NB4 (cell line): ENCODE data around the gene ZNF14.
"Not testable (repeated sequence)": the region's sequence is repeated elsewhere in the genome, so short reads cannot be mapped to it uniquely, and the experiment has no call there.

ENCODE experiments used
- DNase-seq: peaks from one replicate; pipeline ENCODE4 v3.0.0; 2010; ENCODE audit warnings: low read depth
- H3K4me3 ChIP-seq: one replicate; pipeline ENCODE4 v1.5.1; 2011; ENCODE audit warnings: mild to moderate bottlenecking, low read depth, low read length, moderate library complexity
- MYC ChIP-seq: IDR thresholded peaks from 2 replicates; pipeline ENCODE4 v1.6.1; 2011; ENCODE audit warnings: low read depth, low read length
- POLR2A ChIP-seq: IDR thresholded peaks from 2 replicates; pipeline ENCODE4 v1.6.1; 2011; ENCODE audit warnings: mild to moderate bottlenecking; ENCODE audit not compliant: insufficient read length; ENCODE audit errors: extremely low read depth
- TF ChIP-seq, protein P1 (sequence below): IDR thresholded peaks from 2 replicates; pipeline ENCODE4 v1.6.1; 2011; ENCODE audit warnings: low read depth, low read length
- TF ChIP-seq, protein P2 (sequence below): IDR thresholded peaks from one replicate; pipeline ENCODE4 v1.5.1; 2012; ENCODE audit warnings: low read depth, low read length

ZNF14 gene

DNA sequence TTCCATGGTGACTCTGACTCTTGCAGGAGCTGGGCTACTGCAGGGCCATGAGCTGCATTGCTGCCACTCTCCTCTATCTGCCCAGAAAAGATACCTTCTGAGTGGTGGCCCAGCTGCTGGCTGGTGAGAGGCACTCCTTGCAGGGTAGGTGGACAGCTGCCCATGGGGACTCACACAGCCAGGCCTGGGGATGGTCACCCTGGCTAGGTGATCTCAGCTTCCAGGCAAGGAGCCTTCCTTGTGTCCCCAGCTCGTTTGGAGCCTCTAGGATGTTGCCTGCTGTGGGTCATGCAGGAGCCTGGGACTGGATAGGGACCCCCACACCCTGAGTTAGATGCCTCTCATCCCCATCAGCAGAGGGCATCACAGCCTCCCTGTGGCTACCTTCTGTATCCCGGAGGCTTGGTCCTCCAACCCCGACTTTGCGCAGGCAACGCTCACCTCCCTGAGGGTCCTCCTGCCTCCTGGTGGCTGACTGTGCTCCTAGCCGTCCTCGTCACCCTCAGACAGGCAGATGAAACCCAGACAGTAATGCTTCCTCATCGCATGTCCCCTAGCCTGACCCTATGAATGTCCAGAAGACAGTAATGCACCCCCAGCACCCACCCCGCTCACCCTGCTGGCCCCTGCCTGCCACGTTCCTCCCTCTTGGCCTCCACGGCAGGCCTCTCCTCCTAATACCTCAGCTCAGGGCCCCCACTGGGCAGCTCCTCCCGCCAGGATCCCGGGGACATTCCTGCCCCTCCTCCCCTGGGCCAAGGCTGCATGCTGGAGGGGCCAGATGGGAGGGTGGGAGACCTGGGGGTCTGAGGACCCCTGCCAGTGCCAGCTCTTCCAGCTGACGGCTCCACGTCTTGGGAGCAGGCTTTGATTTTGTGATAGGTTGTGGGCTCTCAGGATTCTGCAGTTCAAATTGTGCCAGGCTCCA is 13.6 kb upstream of the ZNF14 start:
- TF ChIP-seq, protein P1, sequence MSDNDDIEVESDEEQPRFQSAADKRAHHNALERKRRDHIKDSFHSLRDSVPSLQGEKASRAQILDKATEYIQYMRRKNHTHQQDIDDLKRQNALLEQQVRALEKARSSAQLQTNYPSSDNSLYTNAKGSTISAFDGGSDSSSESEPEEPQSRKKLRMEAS, result no peak
- TF ChIP-seq MYC (no peak), POLR2A (no peak)
- TF ChIP-seq, protein P2, sequence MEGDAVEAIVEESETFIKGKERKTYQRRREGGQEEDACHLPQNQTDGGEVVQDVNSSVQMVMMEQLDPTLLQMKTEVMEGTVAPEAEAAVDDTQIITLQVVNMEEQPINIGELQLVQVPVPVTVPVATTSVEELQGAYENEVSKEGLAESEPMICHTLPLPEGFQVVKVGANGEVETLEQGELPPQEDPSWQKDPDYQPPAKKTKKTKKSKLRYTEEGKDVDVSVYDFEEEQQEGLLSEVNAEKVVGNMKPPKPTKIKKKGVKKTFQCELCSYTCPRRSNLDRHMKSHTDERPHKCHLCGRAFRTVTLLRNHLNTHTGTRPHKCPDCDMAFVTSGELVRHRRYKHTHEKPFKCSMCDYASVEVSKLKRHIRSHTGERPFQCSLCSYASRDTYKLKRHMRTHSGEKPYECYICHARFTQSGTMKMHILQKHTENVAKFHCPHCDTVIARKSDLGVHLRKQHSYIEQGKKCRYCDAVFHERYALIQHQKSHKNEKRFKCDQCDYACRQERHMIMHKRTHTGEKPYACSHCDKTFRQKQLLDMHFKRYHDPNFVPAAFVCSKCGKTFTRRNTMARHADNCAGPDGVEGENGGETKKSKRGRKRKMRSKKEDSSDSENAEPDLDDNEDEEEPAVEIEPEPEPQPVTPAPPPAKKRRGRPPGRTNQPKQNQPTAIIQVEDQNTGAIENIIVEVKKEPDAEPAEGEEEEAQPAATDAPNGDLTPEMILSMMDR, result no peak
- DNase-seq, result no peak
- H3K4me3 ChIP-seq, result no peak overlapping the region

DNA sequence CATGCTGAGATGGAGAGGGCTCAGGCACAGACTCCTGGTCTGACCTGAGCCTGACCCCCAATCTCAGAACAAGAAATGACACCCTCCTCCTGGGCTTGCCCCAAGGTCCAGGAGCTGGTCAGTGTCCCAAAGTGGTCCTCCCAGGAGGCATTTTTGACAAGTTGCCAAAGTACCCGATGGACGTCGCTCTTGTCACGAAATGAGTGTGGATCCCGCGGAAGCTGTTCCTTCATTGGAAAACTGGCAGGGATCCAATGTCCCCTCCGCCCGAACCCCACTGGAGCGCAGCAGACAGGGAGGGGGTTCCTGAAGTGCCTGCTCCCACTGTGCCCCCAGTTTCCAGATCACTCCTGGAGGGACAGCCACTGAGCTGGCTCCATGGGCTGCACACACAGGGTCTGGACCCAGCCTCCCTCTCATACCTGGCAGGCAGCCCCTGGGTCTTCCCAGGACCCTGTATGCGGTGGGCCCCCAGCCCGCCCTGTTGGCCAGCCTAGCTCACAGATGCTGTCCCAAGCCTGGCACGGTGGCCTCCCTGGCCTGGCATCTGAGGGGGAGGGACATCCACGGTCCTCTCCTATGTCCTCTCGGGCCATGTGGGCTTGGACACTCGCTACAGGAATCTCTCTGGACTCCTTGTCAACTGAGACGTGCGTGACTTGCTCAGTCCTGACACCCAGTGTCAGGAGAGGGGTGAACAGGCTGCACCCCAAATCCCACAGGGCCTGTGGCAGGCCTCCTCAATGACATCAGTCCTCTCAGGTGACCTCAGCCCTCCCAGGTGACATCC is 12.8 kb upstream of the ZNF14 start:
- DNase-seq, result no peak
- no peak overlapping the region for H3K4me3 ChIP-seq
- TF ChIP-seq, protein P1, result no peak
- TF ChIP-seq MYC (no peak), POLR2A (no peak)
- TF ChIP-seq, protein P2, result no peak

DNA sequence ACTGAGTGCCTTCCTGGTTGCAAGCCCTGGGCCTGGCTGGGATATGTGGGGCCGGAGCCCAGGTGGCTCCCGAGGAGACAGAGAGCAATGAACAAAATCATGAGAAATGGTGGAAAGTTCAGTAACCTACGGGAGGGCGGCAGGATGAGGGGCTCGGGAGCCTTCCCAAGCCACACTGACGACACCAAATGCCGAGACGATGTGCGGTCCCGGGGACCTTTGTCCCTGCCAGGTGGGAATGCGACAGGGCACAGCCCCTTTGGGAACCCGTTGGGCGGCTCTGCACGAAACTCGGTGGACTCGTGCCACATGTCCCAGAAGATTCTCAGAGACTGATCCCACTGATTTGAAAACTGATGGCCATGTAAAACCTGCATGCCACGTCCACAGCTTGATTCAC is 11.7 kb upstream of the ZNF14 start:
- TF ChIP-seq, protein P1, result no peak
- TF ChIP-seq, protein P2, result no peak
- TF ChIP-seq MYC, result no peak
- TF ChIP-seq POLR2A, result no peak
- DNase-seq, result no peak
- H3K4me3 ChIP-seq, result no peak overlapping the region

GRCh38 chr19:19743921-19744320 is 11.0 kb upstream of the ZNF14 start:
- H3K4me3 ChIP-seq, result not testable (repeated sequence)

DNA sequence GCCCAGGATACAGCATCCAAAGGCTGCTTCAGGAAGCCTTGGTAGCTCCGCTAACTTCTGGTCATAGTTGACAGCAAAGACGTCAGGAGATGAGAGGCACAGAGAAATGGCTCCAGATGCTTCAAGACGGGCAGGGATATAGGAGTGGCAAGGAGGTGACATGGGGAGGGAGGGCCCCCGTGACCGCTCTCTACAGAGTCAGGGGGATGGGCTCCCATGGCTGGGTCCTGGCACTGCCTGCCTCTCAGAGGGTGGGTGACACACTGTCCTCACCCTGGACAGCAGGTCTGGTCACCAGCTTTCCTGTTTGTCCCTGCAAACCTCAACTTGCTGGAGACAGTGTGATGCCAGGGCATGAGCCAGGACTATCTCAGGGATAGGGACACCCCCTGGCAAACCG is 10.3 kb upstream of the ZNF14 start:
- TF ChIP-seq, protein P2, result no peak
- TF ChIP-seq POLR2A, result no peak
- no peak for TF ChIP-seq MYC
- TF ChIP-seq, protein P1, result no peak
- H3K4me3 ChIP-seq, result no peak overlapping the region
- DNase-seq, result no peak

More at GRCh38 chr19:19743921-19744320, 11.0 kb upstream of the ZNF14 start:
- not testable (repeated sequence) for DNase-seq

- TF ChIP-seq MYC, result no peak
- TF ChIP-seq, protein P1, result no peak
- TF ChIP-seq, protein P2, result no peak
- no peak for TF ChIP-seq POLR2A
- H3K4me3 ChIP-seq, result no peak overlapping the region
- no peak for DNase-seq
Measured at GRCh38 chr19:19742773-19743172, 9.9 kb upstream of the ZNF14 start.
